KOPT-K1 (cell line): ENCODE results near the gene CHORDC1.
"Not testable (repeated sequence)": the region's sequence is repeated elsewhere in the genome, so short reads cannot be mapped to it uniquely, and the experiment has no call there.

ENCODE experiments used
- H3K27ac ChIP-seq: fragments of 200-600 bp; sonication (generic); 2 replicates; pipeline ENCODE4 v1.5.1; 2016; ENCODE audit warnings: antibody characterized with exemption, mild to moderate bottlenecking, low read depth, low read length; ENCODE audit not compliant: poor library complexity, severe bottlenecking
- H3K36me3 ChIP-seq: fragments of 200-600 bp; sonication (generic); 2 replicates; pipeline ENCODE4 v1.5.1; 2017; ENCODE audit warnings: antibody characterized with exemption, mild to moderate bottlenecking, low read length, moderate library complexity; ENCODE audit not compliant: insufficient read depth
- H3K9me3 ChIP-seq: fragments of 200-600 bp; sonication (generic); 2 replicates; pipeline ENCODE4 v1.5.1; 2017; ENCODE audit warnings: antibody characterized with exemption, low read length, mild to moderate bottlenecking; ENCODE audit not compliant: insufficient read depth, poor library complexity, severe bottlenecking

The CHORDC1 gene

GRCh38 chr11:90192869-90193582 lies 29.8 kb downstream of the CHORDC1 start:
- H3K36me3 ChIP-seq, result peaks cover 68% of the 10 kb centered on the region

GRCh38 chr11:90189011-90189410 lies 33.8 kb downstream of the CHORDC1 start:
- H3K27ac ChIP-seq, result no peak overlapping the region
- no peaks in the 10 kb centered on the region for H3K9me3 ChIP-seq
- peaks cover 36% of the 10 kb centered on the region for H3K36me3 ChIP-seq

More at GRCh38 chr11:90192869-90193582, 29.8 kb downstream of the CHORDC1 start:
- Histone ChIP-seq H3K9me3 (no peaks in the 10 kb centered on the region), H3K27ac (no peak overlapping the region)

- Histone ChIP-seq H3K9me3 (no peaks in the 10 kb centered on the region), H3K36me3 (peaks cover 28% of the 10 kb centered on the region), H3K27ac (no peak overlapping the region)
These were observed 35.0 kb downstream of the CHORDC1 start for GRCh38 chr11:90187839-90188238.

GRCh38 chr11:90179923-90180322 lies 42.9 kb downstream of the CHORDC1 start:
- no peaks in the 10 kb centered on the region for H3K36me3 ChIP-seq
- H3K27ac ChIP-seq, result no peak overlapping the region
- no peaks in the 10 kb centered on the region for H3K9me3 ChIP-seq

GRCh38 chr11:90178751-90179150 lies 44.1 kb downstream of the CHORDC1 start:
- Histone ChIP-seq H3K27ac (no peak overlapping the region), H3K9me3 (no peaks in the 10 kb centered on the region), H3K36me3 (no peaks in the 10 kb centered on the region)

- Histone ChIP-seq H3K36me3 (no peaks in the 10 kb centered on the region), H3K9me3 (no peaks in the 10 kb centered on the region), H3K27ac (no peak overlapping the region)
These were observed 46.8 kb downstream of the CHORDC1 start for GRCh38 chr11:90176069-90176468.

GRCh38 chr11:90171359-90171758 lies 51.5 kb downstream of the CHORDC1 start:
- Histone ChIP-seq H3K9me3 (no peaks in the 10 kb centered on the region), H3K27ac (no peak overlapping the region), H3K36me3 (no peaks in the 10 kb centered on the region)

GRCh38 chr11:90168571-90168970 lies 54.3 kb downstream of the CHORDC1 start:
- Histone ChIP-seq H3K9me3 (no peaks in the 10 kb centered on the region), H3K27ac (no peak overlapping the region), H3K36me3 (no peaks in the 10 kb centered on the region)

- H3K36me3 ChIP-seq, H3K27ac ChIP-seq, H3K9me3 ChIP-seq: not testable (repeated sequence)
These were observed 55.1 kb downstream of the CHORDC1 start for GRCh38 chr11:90167704-90168103.

- H3K36me3 ChIP-seq, H3K9me3 ChIP-seq, H3K27ac ChIP-seq: not testable (repeated sequence)
These were observed 55.8 kb downstream of the CHORDC1 start for GRCh38 chr11:90166982-90167573.
